HUES48 (cell line): ENCODE measurements around the gene TEC.
A peak's percentile ranks its signal among the peaks of the same experiment; 100 is the strongest.
"Not testable (repeated sequence)": the region's sequence is repeated elsewhere in the genome, so short reads cannot be mapped to it uniquely, and the experiment has no call there.

Experiments
- H3K27ac ChIP-seq: one replicate; pipeline ENCODE4 v1.7.0; 2013; ENCODE audit warnings: low read depth, low read length, inconsistent platforms
- H3K27me3 ChIP-seq: 2 replicates; pipeline ENCODE4 v1.6.1; 2013; ENCODE audit warnings: mild to moderate bottlenecking, low read length; ENCODE audit not compliant: control insufficient read depth, insufficient read depth
- H3K36me3 ChIP-seq: 2 replicates; pipeline ENCODE4 v1.6.1; 2013; ENCODE audit warnings: low read length; ENCODE audit not compliant: control insufficient read depth, insufficient read depth
- H3K4me1 ChIP-seq: 2 replicates; pipeline ENCODE4 v1.6.1; 2013; ENCODE audit warnings: mild to moderate bottlenecking, low read length; ENCODE audit not compliant: control insufficient read depth, insufficient read depth
- H3K4me3 ChIP-seq: 2 replicates; pipeline ENCODE4 v1.5.1; 2013; ENCODE audit warnings: mild to moderate bottlenecking, low read depth, low read length
- H3K9ac ChIP-seq: 2 replicates; pipeline ENCODE4 v1.6.1; 2013; ENCODE audit warnings: mild to moderate bottlenecking, low read depth, low read length, moderate library complexity
- H3K9me3 ChIP-seq: 2 replicates; pipeline ENCODE4 v1.6.1; 2013; ENCODE audit warnings: low read length; ENCODE audit not compliant: control insufficient read depth, insufficient read depth

TEC gene

DNA sequence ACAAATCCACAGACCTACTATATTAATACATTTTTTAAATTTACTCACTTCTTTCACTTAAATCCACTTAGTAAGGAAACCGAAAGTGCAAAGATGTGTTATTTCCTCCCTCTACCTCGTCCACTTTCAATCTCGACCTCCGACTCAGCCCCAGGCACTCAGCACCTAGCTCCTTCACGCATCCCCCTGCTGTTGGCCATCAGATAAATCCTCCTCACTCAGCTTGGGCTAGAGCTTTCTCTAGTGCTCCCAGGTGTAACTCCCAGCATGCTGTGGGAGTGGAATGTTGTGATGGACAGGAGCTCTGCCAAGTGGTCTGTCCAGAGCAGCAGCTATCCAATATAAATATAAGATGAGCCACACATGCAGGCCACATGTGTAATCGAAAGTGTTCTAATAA lies 26.7 kb upstream of the TEC start:
- H3K36me3 ChIP-seq: no peaks in the 10 kb centered on the region
- H3K27ac ChIP-seq: no peak overlapping the region
- no peaks in the 10 kb centered on the region for H3K4me1 ChIP-seq
- H3K27me3 ChIP-seq: no peaks in the 10 kb centered on the region
- H3K9me3 ChIP-seq: no peaks in the 10 kb centered on the region
- no peak overlapping the region for H3K4me3 ChIP-seq
- H3K9ac ChIP-seq: no peak overlapping the region

DNA sequence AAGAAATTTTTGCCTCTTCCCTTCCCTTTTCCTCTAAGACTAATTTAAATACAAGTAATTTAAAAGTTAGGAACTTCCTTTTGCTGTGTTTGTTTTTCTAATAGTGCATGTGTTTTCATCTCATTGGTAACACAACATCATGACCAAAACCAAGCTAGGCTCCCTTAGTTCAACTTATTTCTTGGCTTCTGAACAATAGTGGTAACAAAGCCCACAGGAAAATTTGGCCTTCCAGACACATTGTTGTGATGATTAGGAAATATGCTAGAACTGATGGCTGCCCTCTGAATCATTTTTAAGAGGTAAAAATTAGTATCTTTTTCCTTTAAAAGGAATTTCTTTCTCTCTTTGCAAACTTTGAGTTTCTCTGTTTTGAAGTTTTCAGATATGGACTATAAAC lies 25.5 kb upstream of the TEC start:
- H3K4me3 ChIP-seq: no peak overlapping the region
- no peaks in the 10 kb centered on the region for H3K4me1 ChIP-seq
- no peak overlapping the region for H3K27ac ChIP-seq
- no peaks in the 10 kb centered on the region for H3K27me3 ChIP-seq
- H3K9ac ChIP-seq: no peak overlapping the region
- no peaks in the 10 kb centered on the region for H3K36me3 ChIP-seq
- no peaks in the 10 kb centered on the region for H3K9me3 ChIP-seq

DNA sequence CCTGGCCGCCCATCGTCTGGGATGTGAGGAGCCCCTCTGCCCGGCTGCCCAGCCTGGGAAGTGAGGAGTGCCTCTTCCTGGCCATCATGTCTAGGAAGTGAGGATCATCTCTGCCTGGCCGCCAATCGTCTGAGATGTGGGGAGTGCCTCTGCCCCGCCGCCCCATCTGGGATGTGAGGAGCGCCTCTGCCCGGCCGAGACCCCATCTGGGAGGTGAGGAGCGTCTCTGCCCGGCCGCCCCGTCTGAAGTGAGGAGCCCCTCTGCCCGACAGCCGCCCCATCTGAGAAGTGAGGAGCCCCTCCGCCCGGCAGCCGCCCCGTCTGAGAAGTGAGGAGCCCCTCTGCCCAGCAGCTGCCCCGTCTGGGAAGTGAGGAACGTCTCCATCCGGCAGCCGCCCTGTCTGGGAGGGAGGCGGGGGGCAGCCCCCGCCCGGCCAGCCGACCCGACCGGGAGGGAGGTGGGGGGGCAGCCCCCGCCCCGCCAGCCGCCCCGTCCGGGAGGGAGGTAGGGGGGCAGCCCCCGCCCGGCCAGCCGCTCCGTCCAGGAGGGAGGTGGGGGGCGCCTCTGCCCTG lies 22.7 kb upstream of the TEC start:
- H3K27ac ChIP-seq, H3K9me3 ChIP-seq, H3K4me1 ChIP-seq, H3K4me3 ChIP-seq, H3K27me3 ChIP-seq, H3K36me3 ChIP-seq, H3K9ac ChIP-seq: not testable (repeated sequence)

DNA sequence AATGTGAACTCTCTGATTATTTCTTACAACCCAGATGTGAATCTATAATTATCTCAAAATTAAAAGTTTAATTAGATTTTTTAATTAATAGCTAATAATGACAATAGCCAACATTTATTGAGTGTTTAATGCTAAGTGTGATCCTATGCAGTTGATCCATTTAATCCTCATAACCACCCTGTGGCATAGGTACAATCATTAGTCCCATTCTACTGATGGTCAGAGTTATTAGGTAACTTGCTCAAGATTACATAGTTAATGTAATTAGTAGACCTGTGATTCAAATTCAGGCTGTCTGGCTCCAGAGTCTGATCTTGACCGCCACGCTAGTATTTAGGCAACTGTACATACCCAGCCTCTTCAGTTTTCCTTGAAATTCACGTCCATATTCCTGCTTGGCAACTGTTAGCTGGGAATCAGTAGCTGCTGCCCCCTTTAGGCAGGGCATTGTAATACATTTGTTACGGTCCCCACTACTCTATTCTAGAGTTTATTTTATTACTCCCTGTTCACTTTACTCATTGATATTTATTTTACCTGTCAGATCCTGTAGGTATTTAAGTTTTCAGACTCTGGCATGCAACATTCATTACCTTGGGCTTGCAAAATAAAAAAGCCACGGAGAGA lies 20.6 kb upstream of the TEC start:
- Histone ChIP-seq H3K36me3 (no peaks in the 10 kb centered on the region), H3K9me3 (no peaks in the 10 kb centered on the region), H3K27me3 (no peaks in the 10 kb centered on the region), H3K9ac (no peak overlapping the region), H3K27ac (no peak overlapping the region), H3K4me1 (no peaks in the 10 kb centered on the region), H3K4me3 (no peak overlapping the region)

DNA sequence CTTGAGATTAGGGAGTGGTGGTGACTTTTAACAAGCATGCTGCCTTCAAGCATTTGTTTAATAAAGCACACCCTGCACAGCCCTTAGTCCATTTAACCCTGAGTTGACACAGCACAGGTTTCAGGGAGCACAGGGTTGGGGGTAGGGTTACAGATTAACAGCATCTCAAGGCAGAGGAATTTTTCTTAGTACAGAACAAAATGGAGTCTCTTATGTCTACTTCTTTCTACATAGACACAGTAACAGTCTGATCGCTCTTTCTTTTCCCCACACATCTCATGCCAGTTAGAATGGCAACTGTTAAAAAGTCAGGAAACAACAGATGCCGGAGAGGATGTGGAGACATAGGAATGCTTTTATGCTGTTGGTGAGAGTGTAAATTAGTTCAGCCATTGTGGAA lies 16.4 kb upstream of the TEC start:
- H3K4me1 ChIP-seq, H3K9ac ChIP-seq: not testable (repeated sequence)

DNA sequence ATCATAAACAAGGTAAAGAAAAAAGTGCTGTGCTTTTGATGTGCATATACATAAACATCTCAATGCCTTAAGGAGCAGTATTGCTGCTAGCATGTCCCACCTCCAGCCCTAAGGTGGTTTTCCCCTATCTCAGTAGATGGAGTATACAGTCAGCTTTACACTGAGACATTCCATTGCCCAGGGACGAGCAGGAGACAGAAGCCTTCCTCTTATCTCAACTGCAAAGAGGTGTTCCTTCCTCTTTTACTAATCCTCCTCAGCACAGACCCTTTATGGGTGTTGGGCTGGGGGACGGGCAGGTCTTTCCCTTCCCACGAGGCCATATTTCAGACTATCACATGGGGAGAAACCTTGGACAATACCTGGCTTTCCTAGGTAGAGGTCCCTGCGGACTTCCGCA lies 16.0 kb upstream of the TEC start:
- H3K9me3 ChIP-seq, H3K4me3 ChIP-seq, H3K4me1 ChIP-seq, H3K36me3 ChIP-seq, H3K27ac ChIP-seq, H3K9ac ChIP-seq, H3K27me3 ChIP-seq: not testable (repeated sequence)

More for the DNA sequence above, 16.4 kb upstream of the TEC start:
- H3K9me3 ChIP-seq, H3K27ac ChIP-seq, H3K27me3 ChIP-seq, H3K4me3 ChIP-seq, H3K36me3 ChIP-seq: not testable (repeated sequence)

DNA sequence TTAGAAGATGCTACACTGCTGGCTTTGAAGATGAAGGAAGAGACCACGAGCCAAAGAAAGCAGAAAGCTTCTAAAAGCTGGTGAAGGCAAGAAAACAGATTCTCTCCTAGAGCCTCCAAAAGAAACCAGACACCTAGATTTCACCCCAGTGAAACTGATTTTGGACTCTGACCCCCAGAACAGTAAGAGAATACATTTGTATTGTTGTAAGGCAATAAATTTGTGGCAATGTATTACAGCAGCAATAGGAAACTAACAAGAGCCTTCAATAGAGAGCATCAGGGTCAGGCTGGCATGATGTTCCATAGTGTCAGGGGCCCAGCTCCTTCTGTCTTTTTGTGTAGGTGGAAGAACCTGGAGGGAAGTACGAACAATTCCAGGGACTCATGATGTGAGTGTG lies 6.0 kb upstream of the TEC start:
- H3K27ac ChIP-seq: no peak overlapping the region
- H3K27me3 ChIP-seq: no peaks in the 10 kb centered on the region
- H3K4me3 ChIP-seq: no peak overlapping the region
- H3K36me3 ChIP-seq: no peaks in the 10 kb centered on the region
- peaks cover 3% of the 10 kb centered on the region; the same call in 1 of the 2 replicates for H3K9me3 ChIP-seq
- H3K9ac ChIP-seq: no peak overlapping the region
- peaks cover 2% of the 10 kb centered on the region; the same call in 1 of the 2 replicates for H3K4me1 ChIP-seq

DNA sequence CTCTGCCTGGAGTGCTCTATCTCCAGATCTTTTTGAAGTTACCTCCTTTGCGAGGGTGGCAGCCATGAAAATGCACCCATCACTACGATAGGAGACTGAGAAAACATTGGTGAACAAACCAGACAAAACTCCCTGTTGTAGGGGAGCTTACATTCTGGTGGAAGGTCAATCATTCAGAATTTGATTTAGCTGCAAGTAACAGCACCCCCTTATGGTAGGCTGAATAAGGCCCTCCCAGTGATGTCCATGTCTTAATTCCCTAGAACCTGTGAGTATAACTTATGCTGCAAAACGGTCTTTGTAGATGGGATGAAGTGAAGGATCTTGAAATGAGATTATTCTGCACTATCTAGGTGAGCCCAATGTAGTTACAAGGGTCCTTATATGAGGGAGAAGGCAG lies 5.6 kb upstream of the TEC start:
- Histone ChIP-seq H3K9ac (no peak overlapping the region), H3K36me3 (no peaks in the 10 kb centered on the region), H3K27ac (no peak overlapping the region), H3K4me1 (peaks cover 7% of the 10 kb centered on the region; the same call in 1 of the 2 replicates), H3K9me3 (peaks cover 3% of the 10 kb centered on the region; the same call in 1 of the 2 replicates), H3K27me3 (no peaks in the 10 kb centered on the region), H3K4me3 (no peak overlapping the region)

DNA sequence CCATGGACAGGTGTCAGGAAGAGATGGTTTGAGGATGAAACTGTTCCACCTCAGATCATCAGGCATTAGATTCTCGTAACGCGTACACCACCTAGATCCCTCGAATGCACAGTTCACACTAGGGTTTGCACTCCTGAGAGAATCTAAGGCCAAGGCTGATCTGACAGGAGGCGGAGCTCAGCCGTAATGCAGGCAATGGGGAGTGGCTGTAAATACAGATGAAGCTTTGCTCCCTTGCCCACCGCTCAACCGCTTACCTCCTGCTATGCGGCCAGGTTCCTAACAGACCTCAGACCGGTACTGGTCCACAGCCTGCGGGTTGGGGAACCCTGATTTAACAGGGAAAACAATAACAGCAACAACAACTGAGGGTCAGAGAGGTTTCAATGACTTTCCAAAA lies 2.0 kb upstream of the TEC start:
- Histone ChIP-seq H3K27ac (no peak overlapping the region), H3K4me3 (no peak overlapping the region), H3K9ac (no peak overlapping the region), H3K4me1 (peaks cover 15% of the 10 kb centered on the region; the same call in 1 of the 2 replicates), H3K36me3 (no peaks in the 10 kb centered on the region), H3K9me3 (peaks cover 3% of the 10 kb centered on the region; the same call in 1 of the 2 replicates), H3K27me3 (no peaks in the 10 kb centered on the region)

DNA sequence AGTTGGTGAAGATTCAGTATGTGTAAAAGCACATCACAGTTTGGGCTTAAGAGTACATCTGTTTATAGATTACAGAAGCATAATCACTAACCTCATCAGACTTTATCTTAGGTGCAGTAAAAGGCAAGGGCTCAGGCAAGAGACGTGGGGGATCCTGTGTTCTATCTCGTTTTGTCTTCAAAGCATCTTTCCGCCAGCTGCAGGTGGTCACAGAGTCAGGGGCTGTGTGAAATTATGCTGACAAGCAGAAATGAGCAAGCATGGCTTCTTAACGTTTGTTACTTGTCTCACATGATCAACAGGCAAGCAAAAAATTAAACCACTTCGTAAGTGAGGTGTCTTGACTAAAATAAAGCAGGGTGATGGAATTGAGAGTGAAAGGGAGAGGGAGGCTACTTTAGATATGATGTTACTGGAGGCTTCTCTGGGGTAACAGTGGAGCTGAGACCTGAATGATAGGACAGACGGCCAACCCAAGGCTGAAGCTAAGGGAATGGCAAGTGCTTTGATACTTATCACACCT lies 1.4 kb upstream of the TEC start:
- Histone ChIP-seq H3K9ac (no peak overlapping the region), H3K4me1 (peaks cover 15% of the 10 kb centered on the region; the same call in 1 of the 2 replicates), H3K4me3 (no peak overlapping the region; the same call in 1 of the 2 replicates), H3K9me3 (peaks cover 3% of the 10 kb centered on the region; the same call in 1 of the 2 replicates), H3K27ac (no peak overlapping the region), H3K36me3 (no peaks in the 10 kb centered on the region), H3K27me3 (no peaks in the 10 kb centered on the region)

DNA sequence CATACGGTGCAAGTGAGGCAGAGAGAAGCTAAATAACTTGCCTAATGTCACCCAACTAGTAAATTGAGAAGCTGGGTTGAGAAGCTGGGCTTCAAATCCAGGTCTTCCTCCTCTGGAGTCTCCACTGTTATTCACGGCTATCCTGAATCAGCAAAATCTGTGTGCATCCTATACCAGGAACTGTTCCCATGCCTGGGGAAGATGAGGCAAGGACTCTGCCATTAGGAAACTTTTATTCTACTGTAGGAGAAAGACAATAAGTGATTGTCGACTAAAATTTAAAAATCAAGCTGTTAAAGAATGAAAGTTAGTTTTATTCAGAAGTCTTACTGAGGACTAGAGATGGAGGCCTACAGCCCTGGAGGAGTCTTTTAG lies 872 bp upstream of the TEC start:
- peak overlapping the region; percentile 70 for H3K27ac ChIP-seq
- 0 out of 2 replicates have a peak overlapping the region, but pooled peaks have one; percentile 66 for H3K9ac ChIP-seq
- H3K36me3 ChIP-seq: no peaks in the 10 kb centered on the region
- H3K4me1 ChIP-seq: peaks cover 15% of the 10 kb centered on the region; the same call in 1 of the 2 replicates
- peaks cover 3% of the 10 kb centered on the region; the same call in 1 of the 2 replicates for H3K9me3 ChIP-seq
- peak overlapping the region; percentile 84 for H3K4me3 ChIP-seq
- H3K27me3 ChIP-seq: no peaks in the 10 kb centered on the region
